Breast epithelium (tissue), 4 donors: ENCODE data around the gene SYNPO2. TPM values are rescaled to one million over a fixed set of nuclear protein-coding genes. Genes with fewer than 3 reads are reported as not detected.
"Not testable (repeated sequence)": the region's sequence is repeated elsewhere in the genome, so short reads cannot be mapped to it uniquely, and the experiment has no call there.

Experiments used
- DNase-seq, 2 donors: peaks; one replicate each; pipeline ENCODE4 v3.0.0-alpha.2; 2019; ENCODE audit warnings: low spot score in 2 of 2
- H3K27ac ChIP-seq, 2 donors: fragments of 200-600 bp; sonication (generic) in 1 of 2; one replicate each; pipeline ENCODE4 v1.5.1; 2016 to 2019; ENCODE audit warnings: mild to moderate bottlenecking in 1 of 2
- H3K27me3 ChIP-seq, 2 donors: fragments of 200-600 bp; sonication (generic) in 1 of 2; one replicate each; pipeline versions ENCODE4 v1.5.1 to v1.6.0; 2017 to 2019; ENCODE audit warnings: control low read depth in 1 of 2, mild to moderate bottlenecking in 1 of 2
- H3K36me3 ChIP-seq: fragments of 200-600 bp; one replicate; pipeline ENCODE4 v1.5.1; 2019
- H3K4me1 ChIP-seq, 2 donors: fragments of 200-600 bp; sonication (generic); one replicate each; pipeline ENCODE4 v1.5.1; 2016 to 2019; ENCODE audit warnings: control low read depth in 1 of 2
- H3K4me3 ChIP-seq, 3 donors: fragments of 200-600 bp; sonication (generic); 1 replicate in 2 of 3; 2 replicates in 1 of 3; pipeline ENCODE4 v1.5.1; 2016 to 2019; ENCODE audit warnings: mild to moderate bottlenecking in 3 of 3, moderate library complexity in 2 of 3
- H3K9me3 ChIP-seq, 2 donors: fragments of 200-600 bp; sonication (generic) in 1 of 2; one replicate each; pipeline ENCODE4 v1.5.1; 2016 to 2019; ENCODE audit warnings: control low read depth in 1 of 2
- CTCF ChIP-seq, 3 donors: fragments of 450-650 bp; IDR thresholded peaks; one replicate each; pipeline ENCODE4 v1.5.1; 2016 to 2017; ENCODE audit warnings: antibody characterized with exemption in 3 of 3, mild to moderate bottlenecking in 3 of 3, moderate library complexity in 3 of 3
- POLR2A ChIP-seq: fragments of 450-650 bp; IDR thresholded peaks from one replicate; pipeline ENCODE4 v1.6.1; 2016; ENCODE audit warnings: antibody characterized with exemption, mild to moderate bottlenecking, moderate library complexity
- POLR2AphosphoS5 ChIP-seq, 3 donors: sonication (generic); formaldehyde crosslinking; IDR thresholded peaks; one replicate each; pipeline ENCODE4 v1.6.1; 2017; ENCODE audit warnings: antibody characterized with exemption in 3 of 3
- intact Hi-C: fragments of 100-400 bp; cut with DNase I; formaldehyde crosslinking; loops from one replicate; pipeline ENCODE4 v1.15.1; 2023; ENCODE audit warnings: low total_unique reads
- total RNA-seq, 3 donors: library from RNA; depleted of rRNA; stranded (reverse); fragments of >200 nt; gene quantifications; one replicate each; pipeline ENCODE4 v1.1.0, GENCODE V29; 2016

Gene SYNPO2
- total RNA-seq, 3 donors from 2014 or later, result 30.2 to 90.1 (median 52.7) TPM

- peak in 2 of 3 donors; percentile 27 to 72 for TF ChIP-seq POLR2AphosphoS5 (IDR thresholded peaks at IDR 0.05)
- TF ChIP-seq CTCF (IDR thresholded peaks at IDR 0.05), result no peak
- TF ChIP-seq POLR2A, result no peak
- Histone ChIP-seq H3K4me1 (peaks cover 7 to 12% of the 10 kb centered on the region in 2 donors), H3K4me3 (no peak overlapping the region), H3K27me3 (no peaks in the 10 kb centered on the region), H3K27ac (peak overlapping the region; percentile 85 to 88), H3K36me3 (no peaks in the 10 kb centered on the region), H3K9me3 (no peaks in the 10 kb centered on the region)
- intact Hi-C loops, result no loop called here
- DNase-seq, result no peak
Measured at GRCh38 chr4:119040694-119041185, 152.1 kb downstream of the SYNPO2 start.

- peak overlapping the region; percentile 85 to 88 for H3K27ac ChIP-seq
- TF ChIP-seq POLR2A, result no peak
- TF ChIP-seq CTCF (IDR thresholded peaks at IDR 0.05), result no peak
- TF ChIP-seq POLR2AphosphoS5 (IDR thresholded peaks at IDR 0.05), result no peak
- H3K36me3 ChIP-seq, result no peaks in the 10 kb centered on the region
- H3K9me3 ChIP-seq, result no peaks in the 10 kb centered on the region
- H3K27me3 ChIP-seq, result no peaks in the 10 kb centered on the region
- H3K4me3 ChIP-seq, result no peak overlapping the region
- H3K4me1 ChIP-seq, result peaks cover 7 to 12% of the 10 kb centered on the region in 2 donors
- no peak for DNase-seq
- intact Hi-C loops, result no loop called here
Measured at GRCh38 chr4:119041396-119041795, 152.7 kb downstream of the SYNPO2 start.

- H3K4me1 ChIP-seq, result peaks cover 7 to 12% of the 10 kb centered on the region in 2 donors
- intact Hi-C loops, result no loop called here
- H3K36me3 ChIP-seq, result no peaks in the 10 kb centered on the region
- no peaks in the 10 kb centered on the region for H3K9me3 ChIP-seq
- peak overlapping the region; percentile 45 to 85 for H3K27ac ChIP-seq
- DNase-seq, result no peak
- no peaks in the 10 kb centered on the region for H3K27me3 ChIP-seq
- no peak overlapping the region for H3K4me3 ChIP-seq
- TF ChIP-seq POLR2AphosphoS5 (IDR thresholded peaks at IDR 0.05), result peak in 2 of 3 donors; percentile 29 to 34
- TF ChIP-seq CTCF (IDR thresholded peaks at IDR 0.05), result peak; percentile 51 to 71 (median 68)
- TF ChIP-seq POLR2A, result no peak
Measured at GRCh38 chr4:119041951-119042560, 153.4 kb downstream of the SYNPO2 start.

- Histone ChIP-seq H3K27me3 (no peaks in the 10 kb centered on the region), H3K4me3 (no peak overlapping the region), H3K27ac (peak overlapping the region; percentile 29 to 48), H3K9me3 (no peaks in the 10 kb centered on the region), H3K4me1 (peaks cover 3 to 5% of the 10 kb centered on the region in 2 donors), H3K36me3 (no peaks in the 10 kb centered on the region)
- DNase-seq, result peak in 1 of 2 donors; percentile 77
- TF ChIP-seq POLR2A (no peak), CTCF (IDR thresholded peaks at IDR 0.05) (no peak), POLR2AphosphoS5 (IDR thresholded peaks at IDR 0.05) (no peak)
- intact Hi-C loops, result no loop called here
Measured at GRCh38 chr4:119046263-119046662, 157.6 kb downstream of the SYNPO2 start.

- intact Hi-C loops, DNase-seq, H3K27me3 ChIP-seq, H3K4me3 ChIP-seq, H3K4me1 ChIP-seq, H3K36me3 ChIP-seq, H3K9me3 ChIP-seq: not testable (repeated sequence)
- peak overlapping the region in 1 of 2 donors; percentile 48 for H3K27ac ChIP-seq
Measured at GRCh38 chr4:119047059-119047458, 158.4 kb downstream of the SYNPO2 start.
